NCI-H2029 treated with DMSO at 0.1 percent for 48 hours (cell line): ENCODE data around the gene ERICH6B.

Source experiments
- DNase-seq: peaks from one replicate; lab custom pipeline; 2025; lab: John Stamatoyannopoulos, UW

Gene ERICH6B

DNA sequence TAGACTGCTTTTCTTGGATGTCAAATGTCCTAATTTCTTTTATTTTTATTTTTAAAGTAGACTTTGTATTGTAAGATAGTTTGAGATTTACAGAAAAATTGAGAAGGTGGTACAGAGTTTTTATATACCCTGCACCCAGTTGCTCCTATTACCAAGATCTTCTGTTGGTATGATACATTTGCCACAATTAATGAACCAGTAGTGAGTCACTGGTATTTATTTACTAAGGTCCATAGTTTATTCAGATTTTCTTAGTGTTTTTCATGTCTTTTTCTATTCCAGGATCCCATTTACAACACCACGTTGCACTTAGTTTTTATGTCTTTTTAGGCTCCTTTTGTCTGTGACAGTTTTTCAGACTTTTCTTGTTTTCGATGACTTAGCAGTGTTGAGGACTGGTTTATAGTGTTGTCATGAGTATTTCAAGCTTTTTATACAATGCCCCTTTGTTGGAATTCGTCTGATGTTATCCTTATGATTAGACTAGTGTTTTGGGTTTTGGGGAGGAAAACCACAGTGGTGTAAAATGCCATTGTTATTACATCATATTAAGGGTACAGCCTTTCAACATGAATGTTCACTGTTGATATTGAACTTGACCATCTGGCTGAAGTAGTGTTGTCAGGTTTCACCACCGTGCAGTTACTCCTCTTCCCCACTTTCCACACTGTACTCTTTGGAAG is 114.9 kb downstream of the ERICH6B start:
- no peak for DNase-seq

- DNase-seq = no peak
Observed at GRCh38 chr13:45496942-45497341, 118.6 kb downstream of the ERICH6B start.

- no peak for DNase-seq
Observed at GRCh38 chr13:45492538-45492937, 123.0 kb downstream of the ERICH6B start.
